Measurements from ENCODE around the gene TNNC1. TPM values are rescaled to one million over a fixed set of nuclear protein-coding genes. Genes with fewer than 3 reads are reported as not detected.
A peak's percentile ranks its signal among the peaks of the same experiment; 100 is the strongest.

Gene TNNC1
- total and polyA plus RNA-seq, 12 donors, result 6,035 to 18,066 (median 8,315) TPM

DNA sequence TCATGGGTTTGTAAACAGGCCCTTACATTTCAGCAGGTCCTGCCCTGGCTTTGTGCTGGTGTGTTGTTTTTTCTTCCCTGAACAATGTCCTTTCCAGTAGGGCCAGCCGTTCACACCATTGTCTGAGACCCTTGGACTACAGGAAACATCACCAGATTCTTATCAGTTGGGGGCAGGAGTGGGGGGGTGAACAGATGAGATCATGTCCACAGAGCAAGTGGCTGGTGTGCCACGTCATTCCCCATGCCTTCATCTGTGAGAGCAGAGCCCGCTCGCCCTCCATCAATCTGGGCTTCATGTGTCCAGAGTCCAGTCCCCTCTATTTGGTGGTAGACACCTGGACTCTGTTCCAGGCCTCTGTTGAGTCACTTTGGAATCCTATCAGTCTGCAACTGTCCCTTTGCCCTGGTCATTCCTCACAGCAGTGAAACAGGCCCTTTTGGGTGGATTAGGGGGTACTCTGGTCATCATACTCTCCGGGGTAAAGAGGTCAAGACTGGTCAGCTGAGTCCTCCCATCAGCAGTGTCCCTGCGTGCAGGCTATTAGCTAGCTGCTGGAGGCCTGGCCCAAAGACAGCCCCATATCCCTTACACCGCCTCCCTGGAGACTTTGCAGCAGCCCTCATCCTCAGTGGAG lies 23.9 kb downstream of the TNNC1 start:
- DNase-seq, result peak in 1 of 2 donors; percentile 59
- 68 to 70% methylated on average over 7 of the region's 7 CpGs for WGBS, 2 donors
- intact Hi-C loops (cut with DNase I), result loop anchor here in 3 of 10 donors (2.0 kb wide), 1 partner anchor 17 kb away; no protein-coding TSS in a partner anchor
- no peaks in the 10 kb centered on the region for H3K27me3 ChIP-seq
- H3K9me3 ChIP-seq, result no peaks in the 10 kb centered on the region
- TF ChIP-seq, protein P1, sequence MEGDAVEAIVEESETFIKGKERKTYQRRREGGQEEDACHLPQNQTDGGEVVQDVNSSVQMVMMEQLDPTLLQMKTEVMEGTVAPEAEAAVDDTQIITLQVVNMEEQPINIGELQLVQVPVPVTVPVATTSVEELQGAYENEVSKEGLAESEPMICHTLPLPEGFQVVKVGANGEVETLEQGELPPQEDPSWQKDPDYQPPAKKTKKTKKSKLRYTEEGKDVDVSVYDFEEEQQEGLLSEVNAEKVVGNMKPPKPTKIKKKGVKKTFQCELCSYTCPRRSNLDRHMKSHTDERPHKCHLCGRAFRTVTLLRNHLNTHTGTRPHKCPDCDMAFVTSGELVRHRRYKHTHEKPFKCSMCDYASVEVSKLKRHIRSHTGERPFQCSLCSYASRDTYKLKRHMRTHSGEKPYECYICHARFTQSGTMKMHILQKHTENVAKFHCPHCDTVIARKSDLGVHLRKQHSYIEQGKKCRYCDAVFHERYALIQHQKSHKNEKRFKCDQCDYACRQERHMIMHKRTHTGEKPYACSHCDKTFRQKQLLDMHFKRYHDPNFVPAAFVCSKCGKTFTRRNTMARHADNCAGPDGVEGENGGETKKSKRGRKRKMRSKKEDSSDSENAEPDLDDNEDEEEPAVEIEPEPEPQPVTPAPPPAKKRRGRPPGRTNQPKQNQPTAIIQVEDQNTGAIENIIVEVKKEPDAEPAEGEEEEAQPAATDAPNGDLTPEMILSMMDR (IDR thresholded peaks at IDR 0.05), result no peak
- peak overlapping the region; percentile 29 to 86 (median 59) for H3K27ac ChIP-seq
- ATAC-seq, result peak; percentile 39 to 67 (median 56)
- H3K4me3 ChIP-seq, result no peak overlapping the region
- H3K4me1 ChIP-seq, result peaks cover 32 to 64% (median 54%) of the 10 kb centered on the region in 9 donors
- H3K36me3 ChIP-seq, result no peaks in the 10 kb centered on the region

DNA sequence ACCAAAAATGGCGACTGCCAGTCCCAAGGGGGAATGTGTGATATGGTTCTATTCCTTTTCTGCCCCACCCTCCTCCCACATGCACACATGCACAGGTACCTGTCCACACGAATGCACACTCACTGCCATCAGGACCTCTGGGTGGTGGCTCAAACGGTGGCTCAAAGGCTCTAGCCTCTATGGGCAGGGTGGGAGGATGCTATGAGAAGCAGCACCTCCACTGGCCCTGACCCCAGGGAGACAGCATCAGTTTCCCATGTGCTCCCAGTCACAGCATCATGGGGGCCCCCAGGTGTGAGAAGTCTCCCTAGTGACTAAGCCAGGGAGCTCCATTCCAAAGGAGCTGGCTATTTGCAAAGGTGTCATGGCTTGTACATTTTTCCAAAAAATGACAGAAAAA lies 24.8 kb downstream of the TNNC1 start:
- Histone ChIP-seq H3K36me3 (no peaks in the 10 kb centered on the region), H3K9me3 (no peaks in the 10 kb centered on the region), H3K4me1 (peaks cover 24 to 55% (median 45%) of the 10 kb centered on the region in 9 donors), H3K27me3 (no peaks in the 10 kb centered on the region), H3K4me3 (no peak overlapping the region), H3K27ac (peak overlapping the region; percentile 3 to 86 (median 62))
- intact Hi-C loops (cut with DNase I), result loop anchor here in 3 of 10 donors (2.0 kb wide), 1 partner anchor 18 kb away; no protein-coding TSS in a partner anchor
- ATAC-seq (no peak), DNase-seq (no peak)
- WGBS, 2 donors, result 42 to 51% methylated on average over 3 of the region's 3 CpGs
- TF ChIP-seq, protein P1 (IDR thresholded peaks at IDR 0.05), result no peak

DNA sequence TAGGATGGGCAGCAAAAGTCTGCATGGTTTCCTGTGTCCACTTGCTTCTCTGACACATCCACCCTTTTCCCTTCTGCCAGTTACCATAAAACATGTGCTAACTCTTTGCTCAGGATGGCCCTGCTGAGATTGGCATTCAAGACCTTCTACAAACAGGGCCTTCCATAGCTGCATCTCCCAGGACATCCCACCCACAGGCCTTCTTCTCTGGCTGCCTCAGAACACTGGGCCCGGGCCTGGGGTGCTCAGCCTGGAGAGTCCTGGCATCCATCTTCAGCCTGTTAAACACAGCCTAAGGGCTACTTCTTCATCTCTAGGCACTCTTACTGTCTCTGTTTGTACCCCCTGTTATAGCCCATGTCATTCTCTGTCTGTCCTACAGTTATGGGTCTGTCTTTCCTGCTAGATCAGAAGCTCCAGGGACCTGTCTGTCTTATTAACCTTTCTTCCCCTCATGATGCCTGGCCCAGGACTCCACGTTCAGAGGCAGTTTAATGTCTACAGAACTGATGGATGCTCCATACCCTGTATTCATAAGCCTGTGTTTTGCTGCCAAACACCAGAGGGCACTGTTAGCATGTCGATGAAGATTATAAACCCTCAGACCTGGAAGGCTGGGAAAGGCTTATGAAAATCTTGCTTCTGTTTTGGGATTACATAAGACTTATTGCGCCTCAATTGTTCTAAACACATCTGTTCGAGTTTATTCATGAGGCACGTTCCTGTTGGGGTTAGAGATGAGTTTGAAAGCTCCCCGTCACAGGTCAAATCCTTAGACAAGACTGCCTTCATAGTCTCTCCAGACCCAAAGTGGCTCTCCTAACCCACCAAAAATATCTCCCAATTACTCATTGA lies 25.5 kb downstream of the TNNC1 start:
- DNase-seq (peak in 1 of 2 donors; percentile 81), ATAC-seq (peak; percentile 69 to 87 (median 77))
- Histone ChIP-seq H3K27ac (peak overlapping the region in 8 of 10 donors; percentile 3 to 86 (median 70)), H3K36me3 (no peaks in the 10 kb centered on the region), H3K4me3 (no peak overlapping the region), H3K9me3 (no peaks in the 10 kb centered on the region), H3K27me3 (no peaks in the 10 kb centered on the region), H3K4me1 (peaks cover 19 to 48% (median 39%) of the 10 kb centered on the region in 9 donors)
- 11 to 18% methylated on average over 7 of the region's 7 CpGs for WGBS, 2 donors
- TF ChIP-seq, protein P1 (IDR thresholded peaks at IDR 0.05), result peak; percentile 55 to 86 (median 79)
- intact Hi-C loops (cut with DNase I), result loop anchor here in 6 of 10 donors (1.0 to 2.0 kb wide), 2 partner anchors 18 to 19 kb away; no protein-coding TSS in a partner anchor

DNA sequence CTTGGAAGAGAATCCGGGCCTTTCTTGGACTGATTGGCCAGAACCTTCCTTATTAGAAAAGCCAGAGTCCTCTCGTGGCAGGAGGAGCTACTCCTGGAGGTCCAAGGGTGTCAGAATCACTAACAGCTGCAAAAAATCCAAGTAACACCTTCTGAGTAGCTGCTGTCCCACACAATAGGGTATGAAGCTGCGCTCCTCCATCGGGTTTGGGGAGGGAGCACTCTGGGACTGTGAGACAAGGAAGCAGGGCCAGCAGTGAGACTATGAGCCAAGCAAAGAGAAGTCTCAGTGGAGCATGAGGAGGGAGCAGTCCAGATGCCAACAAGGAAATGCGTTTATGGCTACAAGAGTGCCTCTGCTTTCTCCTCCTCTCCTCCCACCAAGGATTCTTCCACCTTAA lies 30.7 kb downstream of the TNNC1 start:
- intact Hi-C loops (cut with DNase I), result no loop called here

More for the DNA sequence above, 30.7 kb downstream of the TNNC1 start:
- 57 to 65% methylated on average over 5 of the region's 5 CpGs for WGBS, 2 donors
- Histone ChIP-seq H3K4me3 (no peak overlapping the region), H3K9me3 (no peaks in the 10 kb centered on the region), H3K36me3 (peaks cover 0 to 19% (median 0%) of the 10 kb centered on the region in 9 donors), H3K4me1 (no peaks in the 10 kb centered on the region), H3K27ac (no peak overlapping the region), H3K27me3 (no peaks in the 10 kb centered on the region)
- TF ChIP-seq, protein P1 (IDR thresholded peaks at IDR 0.05), result no peak
- DNase-seq (no peak), ATAC-seq (peak in 5 of 8 donors; percentile 19 to 49 (median 31))

Data from heart right ventricle (tissue), 16 donors.